Medulla oblongata (tissue), 1 donor: ENCODE data around the gene RPUSD2.

Source experiments
- DNase-seq: peaks from one replicate; pipeline ENCODE4 v3.0.0-alpha.2; 2015; ENCODE audit errors: extremely low spot score

RPUSD2 gene

DNA sequence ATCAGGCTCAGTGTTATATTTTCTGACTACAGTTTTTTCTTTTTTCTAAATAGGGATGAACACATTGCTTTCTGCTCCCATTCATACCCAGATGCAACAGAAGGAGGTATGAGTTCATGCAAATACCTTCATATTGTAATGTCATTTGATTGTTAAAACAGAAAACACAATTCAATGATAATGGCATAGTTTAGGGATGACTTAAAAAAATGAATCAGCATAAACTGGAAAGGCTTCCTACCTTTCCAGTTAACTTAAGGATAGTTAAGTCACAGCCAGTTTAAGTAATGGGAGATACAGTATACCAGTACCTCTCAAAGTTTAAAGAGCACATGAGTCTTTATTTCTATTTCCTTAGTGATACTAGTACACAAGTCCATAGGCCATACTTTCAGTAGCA is 49.8 kb downstream of the RPUSD2 start:
- DNase-seq: no peak

DNA sequence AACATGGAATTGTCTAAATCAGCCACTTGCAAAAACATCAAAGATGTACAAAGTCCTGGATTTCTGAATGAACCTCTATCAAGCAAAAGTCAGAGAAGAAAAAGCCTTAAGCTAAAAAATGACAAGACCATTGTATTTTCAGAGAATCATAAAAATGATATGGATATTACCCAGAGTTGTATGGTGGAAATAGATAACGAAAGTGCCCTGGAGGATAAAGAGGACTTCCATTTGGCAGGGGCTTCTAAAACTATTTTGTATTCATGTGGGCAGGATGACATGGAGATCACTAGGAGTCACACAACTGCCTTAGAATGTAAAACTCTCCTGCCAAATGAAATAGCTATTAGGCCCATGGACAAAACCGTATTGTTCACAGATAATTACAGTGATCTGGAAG is 54.3 kb downstream of the RPUSD2 start:
- no peak for DNase-seq
